AG20443 (cell line): ENCODE results near the gene CD300A.
"Not testable (repeated sequence)": the region's sequence is repeated elsewhere in the genome, so short reads cannot be mapped to it uniquely, and the experiment has no call there.

Source experiments
- DNase-seq: peaks from one replicate; pipeline ENCODE4 v3.0.0; 2012; ENCODE audit warnings: low spot score, mixed read lengths

CD300A gene

GRCh38 chr17:74480290-74480689 lies 13.9 kb downstream of the CD300A start:
- no peak for DNase-seq

GRCh38 chr17:74481621-74482020 lies 15.2 kb downstream of the CD300A start:
- DNase-seq = no peak

- peak; percentile 7 for DNase-seq
Observed at GRCh38 chr17:74484066-74484465, 17.6 kb downstream of the CD300A start.

GRCh38 chr17:74485022-74485743 lies 18.7 kb downstream of the CD300A start:
- DNase-seq = peak; percentile 9

- DNase-seq = peak; percentile 3
Observed at GRCh38 chr17:74485841-74486240, 19.4 kb downstream of the CD300A start.

GRCh38 chr17:74488276-74488675 lies 21.8 kb downstream of the CD300A start:
- not testable (repeated sequence) for DNase-seq

- DNase-seq = no peak
Observed at GRCh38 chr17:74490716-74491115, 24.3 kb downstream of the CD300A start.

GRCh38 chr17:74491626-74492025 lies 25.2 kb downstream of the CD300A start:
- DNase-seq = peak; percentile 3

- peak; percentile 84 for DNase-seq
Observed at GRCh38 chr17:74493331-74493833, 26.9 kb downstream of the CD300A start.

- no peak for DNase-seq
Observed at GRCh38 chr17:74497471-74497870, 31.0 kb downstream of the CD300A start.

- DNase-seq = peak; percentile 2
Observed at GRCh38 chr17:74499992-74500391, 33.6 kb downstream of the CD300A start.

GRCh38 chr17:74502861-74503260 lies 36.4 kb downstream of the CD300A start:
- DNase-seq = no peak

GRCh38 chr17:74503949-74504348 lies 37.5 kb downstream of the CD300A start:
- not testable (repeated sequence) for DNase-seq

GRCh38 chr17:74508156-74508555 lies 41.7 kb downstream of the CD300A start:
- DNase-seq = no peak

- DNase-seq = peak; percentile 43
Observed at GRCh38 chr17:74512036-74512435, 45.6 kb downstream of the CD300A start.

- DNase-seq = peak; percentile 8
Observed at GRCh38 chr17:74512624-74513091, 46.2 kb downstream of the CD300A start.

- peak; percentile 10 for DNase-seq
Observed at GRCh38 chr17:74513987-74514631, 47.7 kb downstream of the CD300A start.

- DNase-seq = peak; percentile 5
Observed at GRCh38 chr17:74514632-74515334, 48.3 kb downstream of the CD300A start.

- DNase-seq = no peak
Observed at GRCh38 chr17:74515941-74516340, 49.5 kb downstream of the CD300A start.

- DNase-seq = peak; percentile 3
Observed at GRCh38 chr17:74516561-74517328, 50.3 kb downstream of the CD300A start.

GRCh38 chr17:74518413-74518981 lies 52.1 kb downstream of the CD300A start:
- not testable (repeated sequence) for DNase-seq
